Right atrium auricular region (tissue), 2 donors: ENCODE results near the gene BCAN. TPM values are rescaled to one million over a fixed set of nuclear protein-coding genes. Genes with fewer than 3 reads are reported as not detected.

Experiments
- DNase-seq: peaks from one replicate; pipeline ENCODE4 v3.0.0-alpha.2; 2019; ENCODE audit warnings: low spot score
- H3K27ac ChIP-seq, 2 donors: fragments of 200-600 bp; sonication (generic); 1 replicate in 1 of 2; 2 replicates in 1 of 2; pipeline ENCODE4 v1.5.1; 2016 to 2019
- H3K27me3 ChIP-seq, 2 donors: fragments of 200-600 bp; sonication (generic); one replicate each; pipeline versions ENCODE4 v1.5.1 to v1.6.0; 2017 to 2019
- H3K36me3 ChIP-seq: fragments of 200-600 bp; sonication (generic); one replicate; pipeline ENCODE4 v1.5.1; 2016
- H3K4me1 ChIP-seq, 2 donors: fragments of 200-600 bp; sonication (generic); one replicate each; pipeline versions ENCODE4 v1.5.1 to v1.6.0; 2017 to 2019
- H3K4me3 ChIP-seq, 2 donors: fragments of 200-600 bp; sonication (generic); 1 replicate in 1 of 2; 2 replicates in 1 of 2; pipeline ENCODE4 v1.5.1; 2017 to 2019; ENCODE audit warnings: mild to moderate bottlenecking in 1 of 2, moderate library complexity in 1 of 2
- H3K9me3 ChIP-seq, 2 donors: fragments of 200-600 bp; sonication (generic); one replicate each; pipeline ENCODE4 v1.5.1; 2019
- total RNA-seq, 2 donors: library from RNA; depleted of rRNA; stranded (reverse); fragments of >200 nt; gene quantifications; one replicate each; pipeline ENCODE4 v1.1.0, GENCODE V29; 2016
- TF ChIP-seq, protein P1 (sequence below), 2 donors: fragments of 200-600 bp; sonication (generic); IDR thresholded peaks; one replicate each; pipeline ENCODE4 v1.5.1; 2019; ENCODE audit warnings: antibody characterized with exemption in 2 of 2

The BCAN gene
- total RNA-seq, 2 donors from 2014 or later: not detected

DNA sequence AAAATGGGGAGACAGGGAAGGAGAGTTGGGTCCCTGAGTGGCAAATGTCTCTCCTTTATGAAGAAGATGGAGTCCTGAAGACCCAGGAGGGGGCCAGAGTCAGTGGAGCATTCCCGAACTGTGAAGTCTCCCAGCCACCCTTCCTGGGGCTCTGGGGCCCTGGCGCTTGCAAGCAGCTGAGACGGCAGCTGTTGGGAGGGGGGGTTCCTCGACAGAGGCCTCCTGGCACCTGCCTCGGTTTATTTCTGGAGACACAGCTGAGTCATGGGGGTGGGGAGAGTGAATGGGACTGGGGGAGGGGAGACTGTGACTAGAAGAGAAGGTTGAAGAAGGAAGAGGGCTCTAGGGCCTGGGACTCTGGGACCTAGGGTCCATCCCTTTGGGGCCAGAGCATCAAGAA, 21.3 kb downstream of the BCAN start:
- Histone ChIP-seq H3K27ac (peak overlapping the region; percentile 93 to 96), H3K27me3 (no peaks in the 10 kb centered on the region), H3K4me1 (peaks cover 0 to 96% of the 10 kb centered on the region in 2 donors), H3K4me3 (no peak overlapping the region), H3K9me3 (no peaks in the 10 kb centered on the region), H3K36me3 (no peaks in the 10 kb centered on the region)
- TF ChIP-seq, protein P1, sequence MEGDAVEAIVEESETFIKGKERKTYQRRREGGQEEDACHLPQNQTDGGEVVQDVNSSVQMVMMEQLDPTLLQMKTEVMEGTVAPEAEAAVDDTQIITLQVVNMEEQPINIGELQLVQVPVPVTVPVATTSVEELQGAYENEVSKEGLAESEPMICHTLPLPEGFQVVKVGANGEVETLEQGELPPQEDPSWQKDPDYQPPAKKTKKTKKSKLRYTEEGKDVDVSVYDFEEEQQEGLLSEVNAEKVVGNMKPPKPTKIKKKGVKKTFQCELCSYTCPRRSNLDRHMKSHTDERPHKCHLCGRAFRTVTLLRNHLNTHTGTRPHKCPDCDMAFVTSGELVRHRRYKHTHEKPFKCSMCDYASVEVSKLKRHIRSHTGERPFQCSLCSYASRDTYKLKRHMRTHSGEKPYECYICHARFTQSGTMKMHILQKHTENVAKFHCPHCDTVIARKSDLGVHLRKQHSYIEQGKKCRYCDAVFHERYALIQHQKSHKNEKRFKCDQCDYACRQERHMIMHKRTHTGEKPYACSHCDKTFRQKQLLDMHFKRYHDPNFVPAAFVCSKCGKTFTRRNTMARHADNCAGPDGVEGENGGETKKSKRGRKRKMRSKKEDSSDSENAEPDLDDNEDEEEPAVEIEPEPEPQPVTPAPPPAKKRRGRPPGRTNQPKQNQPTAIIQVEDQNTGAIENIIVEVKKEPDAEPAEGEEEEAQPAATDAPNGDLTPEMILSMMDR (IDR thresholded peaks at IDR 0.05): no peak
- peak; percentile 76 for DNase-seq

DNA sequence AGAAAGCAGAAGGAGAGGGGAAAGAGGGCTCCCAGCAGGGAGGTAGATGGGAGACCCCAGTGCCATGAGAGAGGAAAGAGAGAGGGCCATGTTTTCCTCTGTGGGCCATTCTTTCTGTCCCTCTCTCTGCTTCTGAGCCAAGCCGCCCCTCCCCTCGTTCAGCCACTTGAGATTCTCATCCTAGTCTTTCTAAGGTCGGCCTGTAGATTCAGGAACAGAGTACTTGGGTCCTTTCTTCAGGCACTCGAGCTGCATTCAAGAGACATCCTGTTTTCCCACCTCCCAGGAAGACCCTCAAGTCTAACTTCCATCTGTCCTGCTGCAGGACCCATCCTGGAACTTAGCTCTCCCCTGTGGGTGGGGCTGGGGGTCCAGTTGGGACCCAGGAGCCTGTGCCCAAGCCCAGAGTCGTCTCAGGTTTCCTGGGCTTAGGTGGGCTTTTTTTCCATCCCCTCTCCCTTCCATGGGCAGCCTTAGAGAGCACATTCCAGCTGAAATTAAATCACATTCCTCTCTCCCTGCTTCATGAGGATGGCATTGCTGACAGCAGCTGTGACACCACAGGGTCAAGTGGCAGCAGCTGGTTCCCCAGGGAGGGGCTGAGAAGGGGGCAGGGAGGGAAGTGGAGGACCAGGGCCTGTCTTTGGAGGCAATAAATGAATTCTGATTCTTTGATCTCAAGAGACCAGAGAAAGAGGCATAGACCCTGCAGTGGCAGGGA, 22.3 kb downstream of the BCAN start:
- peak overlapping the region; percentile 93 to 96 for H3K27ac ChIP-seq
- H3K9me3 ChIP-seq: no peaks in the 10 kb centered on the region
- no peaks in the 10 kb centered on the region for H3K36me3 ChIP-seq
- no peaks in the 10 kb centered on the region for H3K27me3 ChIP-seq
- H3K4me3 ChIP-seq: peak overlapping the region in 1 of 2 donors; percentile 0
- TF ChIP-seq, protein P1 (IDR thresholded peaks at IDR 0.05): no peak
- H3K4me1 ChIP-seq: peaks cover 0 to 99% of the 10 kb centered on the region in 2 donors
- DNase-seq: no peak

DNA sequence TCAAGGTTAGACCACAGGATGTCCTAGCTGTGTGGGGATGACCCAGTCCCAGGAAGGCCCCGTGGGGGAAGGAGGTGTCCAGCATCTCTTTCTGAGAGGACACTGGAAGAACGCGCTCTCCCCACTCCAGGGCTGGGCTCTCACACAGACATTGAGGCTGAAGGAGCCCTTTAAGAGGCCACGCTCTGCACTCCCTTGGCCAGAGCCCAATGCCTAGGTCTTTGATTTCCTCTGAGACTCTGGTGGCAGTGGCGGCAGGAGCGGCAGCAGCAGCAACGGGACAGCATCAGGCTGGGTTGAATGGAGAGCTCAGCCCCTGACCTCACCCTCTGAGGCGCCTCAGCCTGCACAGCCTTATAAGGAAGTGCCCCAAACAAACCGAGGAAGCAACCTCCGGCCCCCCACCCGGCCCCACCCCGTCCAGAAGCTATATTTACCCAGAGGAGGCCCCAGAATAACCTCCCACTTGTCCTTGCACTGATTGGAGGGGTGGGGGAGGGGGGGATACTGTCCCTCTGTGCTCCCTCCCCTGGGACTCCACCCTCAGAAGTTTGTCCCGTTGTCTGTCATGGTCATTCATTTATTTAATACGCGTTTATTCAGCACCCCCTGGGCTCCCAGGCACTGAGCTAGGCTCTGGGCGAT, 23.0 kb downstream of the BCAN start:
- TF ChIP-seq, protein P1 (IDR thresholded peaks at IDR 0.05): no peak
- H3K4me1 ChIP-seq: peaks cover 0 to 99% of the 10 kb centered on the region in 2 donors
- no peaks in the 10 kb centered on the region for H3K27me3 ChIP-seq
- no peaks in the 10 kb centered on the region for H3K36me3 ChIP-seq
- H3K27ac ChIP-seq: peak overlapping the region; percentile 93 to 96
- peak overlapping the region in 1 of 2 donors; percentile 0 for H3K4me3 ChIP-seq
- H3K9me3 ChIP-seq: no peaks in the 10 kb centered on the region
- peak; percentile 82 for DNase-seq

DNA sequence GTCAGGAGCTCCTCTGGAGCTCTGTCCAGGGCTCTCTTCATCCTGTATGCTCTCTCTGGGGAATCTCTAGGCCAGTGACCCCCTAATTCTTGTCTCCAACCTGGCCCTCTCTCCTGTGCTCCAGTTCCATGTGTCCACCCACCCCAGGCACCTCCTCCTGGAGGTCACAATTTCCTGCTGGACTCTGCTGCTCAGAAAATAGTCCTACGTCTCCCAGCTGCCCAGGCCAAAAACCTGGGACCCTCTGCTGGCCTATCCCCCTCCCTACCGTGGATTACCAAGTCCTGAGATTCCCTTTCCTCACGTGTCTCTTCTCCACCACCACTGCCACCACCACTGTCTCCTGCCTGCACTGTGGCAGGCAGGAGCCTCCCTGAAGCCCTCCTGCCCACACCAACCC, 23.6 kb downstream of the BCAN start:
- Histone ChIP-seq H3K27ac (peak overlapping the region; percentile 93 to 96), H3K9me3 (no peaks in the 10 kb centered on the region), H3K27me3 (no peaks in the 10 kb centered on the region), H3K36me3 (peaks cover 2% of the 10 kb centered on the region), H3K4me1 (peaks cover 0 to 100% of the 10 kb centered on the region in 2 donors), H3K4me3 (no peak overlapping the region)
- no peak for DNase-seq
- TF ChIP-seq, protein P1 (IDR thresholded peaks at IDR 0.05): no peak

DNA sequence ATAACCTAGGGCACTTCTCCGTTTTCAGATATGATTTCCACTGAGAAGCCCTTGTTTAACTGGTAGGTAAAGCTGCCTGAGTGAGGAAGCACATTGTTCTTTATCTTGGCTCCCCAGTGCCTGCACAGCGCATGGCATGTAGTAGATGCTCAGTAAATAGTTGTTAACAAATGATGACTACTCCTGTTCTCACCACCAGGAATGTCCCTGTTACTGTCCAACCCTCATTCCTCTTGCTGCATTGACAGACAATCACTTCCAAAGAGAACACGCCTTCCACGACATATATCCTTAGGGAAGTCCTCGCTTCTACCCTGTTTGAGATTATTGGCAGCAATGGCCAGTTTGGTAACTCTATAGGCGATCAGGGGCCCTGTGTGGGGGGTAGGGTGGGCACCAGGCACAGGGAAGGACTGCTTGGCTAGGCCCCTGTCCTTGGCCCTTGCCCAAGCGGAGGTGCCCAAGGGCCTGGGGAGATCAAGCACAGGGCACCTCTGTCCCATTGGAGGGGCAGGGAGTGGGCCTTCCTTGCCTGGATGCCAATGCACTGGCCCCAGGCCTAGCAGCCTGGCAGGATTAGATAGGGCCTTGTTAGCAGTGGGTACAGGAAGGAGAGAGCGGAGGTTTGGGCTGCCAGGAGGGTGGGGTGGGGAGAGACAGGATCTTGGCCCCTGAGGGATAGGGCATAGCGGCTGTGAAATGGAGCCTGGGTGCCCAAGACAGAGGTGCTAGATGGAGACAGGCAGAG, 25.1 kb downstream of the BCAN start:
- no peak for DNase-seq
- no peaks in the 10 kb centered on the region for H3K9me3 ChIP-seq
- H3K27ac ChIP-seq: peak overlapping the region; percentile 93 to 96
- H3K27me3 ChIP-seq: no peaks in the 10 kb centered on the region
- TF ChIP-seq, protein P1 (IDR thresholded peaks at IDR 0.05): no peak
- H3K4me3 ChIP-seq: no peak overlapping the region
- H3K36me3 ChIP-seq: peaks cover 17% of the 10 kb centered on the region
- H3K4me1 ChIP-seq: peaks cover 0 to 95% of the 10 kb centered on the region in 2 donors
